KG1 (cell line): Measurements from ENCODE around the gene PCSK9.
"Not testable (repeated sequence)": the region's sequence is repeated elsewhere in the genome, so short reads cannot be mapped to it uniquely, and the experiment has no call there.

ENCODE experiments used
- DNase-seq: peaks from one replicate; lab custom pipeline; 2025; lab: John Stamatoyannopoulos, UW

PCSK9 gene

DNA sequence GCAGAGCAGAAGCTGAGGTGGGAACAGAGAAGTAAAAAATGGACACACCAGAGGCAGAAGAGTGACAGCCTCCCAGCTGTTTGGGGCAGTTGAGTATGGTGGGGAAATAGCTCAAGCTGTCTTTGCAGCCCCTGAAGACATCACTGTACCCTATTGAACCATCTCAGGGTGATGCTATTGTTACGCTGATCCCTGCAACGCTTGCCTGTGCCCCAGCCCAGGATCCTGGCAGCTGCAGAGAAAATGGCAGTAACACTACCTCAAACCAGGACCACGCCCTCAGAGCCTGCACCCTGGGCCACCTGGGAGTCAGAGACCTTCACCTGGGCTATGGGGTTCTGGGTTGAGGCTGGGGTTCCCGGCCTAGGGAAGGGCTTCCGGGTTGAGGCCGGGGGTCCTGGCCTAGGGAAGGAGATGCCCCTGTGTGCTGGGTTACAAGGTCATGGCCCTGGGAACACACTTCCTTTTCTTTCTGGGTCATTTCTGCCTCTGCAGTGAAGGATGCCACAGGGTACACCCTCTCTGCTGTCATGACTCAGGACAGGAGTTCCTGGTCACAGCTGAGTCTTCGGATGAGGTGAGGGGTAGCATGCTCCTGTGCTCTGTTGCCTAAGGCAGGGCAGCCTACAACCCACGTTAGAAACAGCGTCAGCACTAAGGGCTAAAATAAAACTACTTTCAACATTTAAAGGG lies 29.0 kb upstream of the PCSK9 start:
- DNase-seq: no peak

GRCh38 chr1:55010887-55011217 lies 28.5 kb upstream of the PCSK9 start:
- DNase-seq: no peak

GRCh38 chr1:55012661-55013060 lies 26.7 kb upstream of the PCSK9 start:
- DNase-seq: no peak

- DNase-seq: no peak
Observed at GRCh38 chr1:55015123-55015522, 24.2 kb upstream of the PCSK9 start.

DNA sequence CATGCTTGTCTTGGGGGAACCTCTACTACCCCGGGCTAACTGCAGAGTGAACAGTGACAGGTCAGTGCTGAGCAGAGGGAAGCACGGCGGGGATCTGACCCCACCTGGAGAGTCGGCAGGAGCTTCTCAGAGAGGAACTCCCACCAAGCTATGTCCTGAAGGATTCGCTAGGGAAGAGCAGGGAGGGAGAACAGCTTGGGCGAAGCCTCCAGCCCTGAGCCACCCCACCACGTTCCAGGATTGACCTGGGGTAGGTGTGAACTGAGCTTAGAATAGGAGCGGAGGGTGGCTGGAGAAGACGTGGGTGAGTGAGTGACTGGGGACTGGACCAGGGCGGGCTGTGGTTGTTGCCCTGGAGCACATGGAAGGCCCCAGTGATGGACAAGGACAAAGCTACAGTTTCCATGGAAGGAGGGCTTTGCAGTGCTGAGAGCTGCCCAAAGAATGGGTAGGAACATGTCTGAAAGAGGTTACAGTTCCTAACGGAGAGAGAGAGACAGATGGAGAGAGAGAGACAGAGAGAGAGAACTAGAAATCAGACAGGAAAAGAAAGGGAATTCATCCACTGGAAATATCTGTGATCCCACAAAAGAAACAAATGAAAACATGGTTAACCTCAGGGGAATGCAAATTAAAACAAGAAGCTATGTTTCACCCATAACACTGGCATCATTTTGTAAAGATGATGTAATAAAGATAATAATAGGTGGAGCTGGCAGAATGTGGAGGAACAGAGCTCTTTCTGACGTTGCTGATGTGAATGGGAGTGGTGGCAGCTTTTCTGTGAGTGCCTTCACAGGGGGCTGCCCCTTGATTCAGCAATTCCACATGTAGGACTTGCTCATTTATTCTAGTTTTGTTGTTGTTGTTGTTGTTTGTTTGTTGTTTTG lies 23.4 kb upstream of the PCSK9 start:
- no peak for DNase-seq

- no peak for DNase-seq
Observed at GRCh38 chr1:55018395-55018794, 21.0 kb upstream of the PCSK9 start.

DNA sequence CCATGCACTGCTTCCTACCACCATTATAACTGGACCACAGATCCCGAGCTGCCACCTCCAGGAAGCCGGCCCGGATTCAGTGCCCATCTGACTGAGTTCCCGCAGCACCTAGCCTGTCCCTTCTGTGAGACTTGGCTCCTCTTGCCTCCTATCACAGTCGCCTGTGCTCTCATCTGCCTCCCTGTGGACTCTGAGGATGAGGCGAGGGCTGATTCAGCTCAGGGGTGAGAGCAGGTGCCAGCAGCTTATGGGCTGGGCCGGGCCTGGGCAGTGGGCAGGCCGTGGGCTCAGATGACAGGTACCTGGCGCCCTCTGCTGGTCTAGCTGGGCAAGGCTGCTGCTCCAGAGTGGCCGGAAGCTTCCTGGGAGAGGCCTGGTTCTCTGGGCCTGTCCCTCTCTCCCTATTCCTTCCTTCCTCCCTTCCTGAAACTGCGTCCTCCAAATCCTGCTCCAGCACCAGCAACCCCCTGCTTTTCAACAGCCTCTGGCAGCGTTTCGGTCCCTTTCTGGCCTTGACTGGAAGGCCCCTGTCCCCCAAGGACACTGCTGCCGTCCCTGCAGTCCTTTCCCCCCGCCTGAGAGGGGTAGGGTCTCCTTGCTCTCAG lies 17.3 kb upstream of the PCSK9 start:
- peak; percentile 46 for DNase-seq

- DNase-seq: not testable (repeated sequence)
Observed at GRCh38 chr1:55024163-55024562, 15.2 kb upstream of the PCSK9 start.

DNA sequence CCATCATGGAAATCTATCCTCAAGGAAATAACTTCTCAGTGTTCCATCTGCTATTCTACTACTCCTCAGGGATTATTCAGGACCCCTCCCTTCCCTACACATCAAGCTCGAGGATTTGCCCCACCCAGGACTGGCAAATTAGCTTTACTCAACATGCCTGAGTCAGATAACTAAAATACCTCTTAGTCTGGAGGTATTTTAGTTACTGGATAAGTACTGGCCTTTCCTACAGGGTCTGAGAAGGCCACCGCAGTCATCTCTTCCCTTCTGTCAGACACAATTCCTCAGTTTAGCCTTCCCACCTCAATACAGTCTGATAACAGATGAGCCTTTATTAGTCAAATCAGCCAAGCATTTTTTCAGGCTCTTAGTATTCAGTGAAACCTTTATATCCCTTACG lies 12.7 kb upstream of the PCSK9 start:
- DNase-seq: not testable (repeated sequence)

- DNase-seq: not testable (repeated sequence)
Observed at GRCh38 chr1:55031098-55031497, 8.2 kb upstream of the PCSK9 start.

DNA sequence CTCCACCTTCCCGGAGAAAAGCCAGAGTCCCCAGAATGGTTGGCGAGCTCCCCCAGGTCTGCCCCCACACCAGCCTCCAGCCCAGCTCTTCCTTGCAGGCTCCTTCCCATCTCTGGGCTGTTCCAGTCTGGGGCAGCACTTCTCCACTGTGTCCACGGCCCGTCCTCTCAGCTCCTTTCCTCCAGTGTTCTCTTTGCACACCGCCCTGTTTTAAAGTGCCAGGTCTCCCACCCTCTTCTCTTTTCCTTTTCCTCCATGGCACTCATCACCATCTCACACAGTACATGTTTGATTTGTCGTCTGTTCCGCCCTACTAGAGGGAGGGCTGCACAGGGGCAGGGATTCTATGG lies 6.1 kb upstream of the PCSK9 start:
- no peak for DNase-seq

GRCh38 chr1:55034476-55035133 lies 4.7 kb upstream of the PCSK9 start:
- no peak for DNase-seq

DNA sequence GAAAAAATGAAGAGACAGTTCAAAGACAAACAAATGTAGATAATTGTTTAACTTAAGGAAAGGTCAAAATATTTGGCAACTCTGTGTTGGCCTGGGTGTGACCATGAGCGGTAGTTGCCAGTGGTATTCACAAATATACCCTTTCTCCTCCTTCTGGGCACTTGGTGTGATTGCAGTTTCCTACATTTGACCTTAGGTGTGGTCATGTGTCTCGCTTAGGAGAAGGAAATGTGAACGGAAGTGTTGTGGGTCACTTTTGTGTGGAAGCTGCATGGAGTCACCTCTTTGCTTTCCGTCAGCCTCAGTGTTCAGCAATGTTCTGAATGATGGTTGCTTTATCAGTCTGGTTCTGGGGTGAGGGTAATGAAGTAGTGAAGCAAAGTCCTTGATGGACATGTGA lies 3.4 kb upstream of the PCSK9 start:
- DNase-seq: no peak

DNA sequence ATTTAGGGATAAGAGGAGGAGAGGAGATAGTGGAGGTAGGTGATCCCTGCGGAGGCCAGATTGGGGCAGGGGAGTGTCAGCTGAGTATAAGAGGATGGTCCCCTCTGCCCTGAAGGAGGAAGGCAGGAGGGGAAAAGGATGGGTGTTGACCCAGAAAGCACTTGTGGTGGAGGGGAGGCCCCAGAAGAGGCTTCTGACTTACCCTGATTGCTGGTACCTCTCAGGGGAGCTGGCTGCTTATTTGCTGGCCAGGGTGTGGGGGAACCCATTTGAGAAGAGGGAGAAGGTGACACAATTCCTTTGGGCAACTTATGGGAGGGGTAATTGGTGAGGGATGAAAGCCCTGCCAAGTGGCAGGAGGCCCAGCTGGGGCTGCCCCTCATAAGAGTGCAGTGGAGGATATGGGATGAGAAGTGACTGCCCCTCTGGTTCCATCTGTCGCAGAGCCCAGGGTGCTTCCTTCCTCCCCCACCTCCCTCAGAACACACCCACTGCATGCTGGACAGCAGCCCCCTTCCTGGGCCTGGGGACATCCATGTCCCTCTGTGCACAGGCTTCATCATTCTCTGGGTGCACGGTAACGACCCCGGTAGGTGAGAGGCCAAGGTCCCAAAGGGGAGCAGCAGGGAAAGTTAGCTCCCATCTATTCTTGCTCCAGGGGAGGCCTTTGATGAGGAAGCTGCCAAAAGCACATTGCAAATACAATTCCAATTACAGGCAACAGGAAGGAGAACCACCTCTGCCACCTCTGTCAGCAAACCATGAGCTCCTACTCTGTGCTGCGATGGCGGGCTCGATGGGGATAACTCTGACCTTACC lies 1.4 kb upstream of the PCSK9 start:
- DNase-seq: no peak

DNA sequence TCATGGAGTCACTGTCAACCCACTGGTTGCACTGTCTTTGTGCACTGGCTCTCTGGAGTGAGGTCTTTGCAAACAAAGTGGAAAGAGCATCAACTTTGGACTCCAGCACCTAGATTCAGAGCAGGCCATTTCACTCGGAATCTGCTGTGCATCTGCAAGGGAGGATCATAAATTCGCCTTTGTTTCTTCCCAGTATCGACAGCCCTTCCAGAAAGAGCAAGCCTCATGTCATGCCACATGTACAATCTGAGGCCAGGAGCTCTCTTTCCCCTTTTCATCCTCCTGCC lies 853 bp upstream of the PCSK9 start:
- no peak for DNase-seq

DNA sequence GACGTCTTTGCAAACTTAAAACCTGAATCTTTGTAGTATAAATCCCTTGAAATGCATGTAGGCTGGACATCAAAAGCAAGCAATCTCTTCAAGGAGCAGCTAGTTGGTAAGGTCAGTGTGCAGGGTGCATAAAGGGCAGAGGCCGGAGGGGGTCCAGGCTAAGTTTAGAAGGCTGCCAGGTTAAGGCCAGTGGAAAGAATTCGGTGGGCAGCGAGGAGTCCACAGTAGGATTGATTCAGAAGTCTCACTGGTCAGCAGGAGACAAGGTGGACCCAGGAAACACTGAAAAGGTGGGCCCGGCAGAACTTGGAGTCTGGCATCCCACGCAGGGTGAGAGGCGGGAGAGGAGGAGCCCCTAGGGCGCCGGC lies 390 bp upstream of the PCSK9 start:
- no peak for DNase-seq

DNA sequence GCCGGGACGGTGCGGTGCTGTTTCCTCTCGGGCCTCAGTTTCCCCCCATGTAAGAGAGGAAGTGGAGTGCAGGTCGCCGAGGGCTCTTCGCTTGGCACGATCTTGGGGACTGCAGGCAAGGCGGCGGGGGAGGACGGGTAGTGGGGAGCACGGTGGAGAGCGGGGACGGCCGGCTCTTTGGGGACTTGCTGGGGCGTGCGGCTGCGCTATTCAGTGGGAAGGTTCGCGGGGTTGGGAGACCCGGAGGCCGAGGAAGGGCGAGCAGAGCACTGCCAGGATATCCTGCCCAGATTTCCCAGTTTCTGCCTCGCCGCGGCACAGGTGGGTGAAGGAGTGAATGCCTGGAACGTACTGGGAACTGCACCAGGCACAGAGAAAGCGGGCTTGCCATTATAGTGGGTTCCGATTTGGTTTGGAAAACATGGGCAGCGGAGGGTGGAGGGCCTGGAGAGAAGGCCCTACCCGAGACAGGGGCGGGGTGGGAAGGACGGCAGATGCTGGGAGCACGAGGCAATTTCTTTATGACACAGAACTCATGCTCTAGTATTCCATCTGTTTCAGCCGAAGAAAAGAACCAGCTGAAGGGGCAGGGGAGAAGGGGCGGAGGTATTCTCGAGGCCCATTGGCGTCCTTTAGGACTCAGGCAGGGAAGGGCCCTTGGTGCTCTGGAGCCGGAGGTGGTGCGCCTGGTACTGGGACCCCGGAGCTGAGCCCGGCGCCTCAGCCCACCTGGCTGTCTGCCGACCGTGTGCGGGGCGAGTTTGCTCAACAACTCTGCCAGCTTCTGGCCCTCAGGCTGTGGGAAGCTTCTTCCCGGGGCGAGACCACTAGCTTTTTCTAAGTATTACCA lies 960 bp downstream of the PCSK9 start:
- DNase-seq: no peak

GRCh38 chr1:55040933-55041494 lies 1.7 kb downstream of the PCSK9 start:
- DNase-seq: no peak

- DNase-seq: no peak
Observed at GRCh38 chr1:55041613-55042012, 2.3 kb downstream of the PCSK9 start.

DNA sequence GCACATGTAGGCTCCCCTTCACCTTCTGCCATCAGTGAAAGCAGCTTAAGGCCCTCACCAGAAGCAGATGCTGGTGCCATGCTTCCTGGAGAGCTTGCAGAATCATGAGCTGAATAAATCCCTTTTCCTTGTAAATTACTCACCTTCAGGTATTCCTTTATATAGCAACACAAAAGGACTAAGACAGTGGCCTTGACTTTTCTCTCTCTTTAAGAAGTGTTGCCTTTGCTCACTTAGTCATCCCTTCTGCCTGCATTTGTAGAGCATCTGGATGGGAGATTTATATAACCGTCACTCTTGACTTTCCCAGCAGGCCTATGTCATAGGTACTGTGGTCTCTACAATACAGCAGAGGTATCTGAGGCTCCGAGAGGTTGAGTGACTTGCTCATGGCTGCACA lies 3.7 kb downstream of the PCSK9 start:
- no peak for DNase-seq

- no peak for DNase-seq
Observed at GRCh38 chr1:55043726-55044125, 4.4 kb downstream of the PCSK9 start.
